HG03575 (cell line): ENCODE measurements around the gene EIF5AL1.
"Not testable (repeated sequence)": the region's sequence is repeated elsewhere in the genome, so short reads cannot be mapped to it uniquely, and the experiment has no call there.

Experiments used
- ATAC-seq: cut with Tn5 transposase; IDR thresholded peaks from one replicate; pipeline ENCODE4 v1.9.1; 2021; ENCODE audit not compliant: unreplicated experiment, insufficient number of reproducible peaks, low FRiP score; ENCODE audit errors: extremely low read depth

EIF5AL1 gene

DNA sequence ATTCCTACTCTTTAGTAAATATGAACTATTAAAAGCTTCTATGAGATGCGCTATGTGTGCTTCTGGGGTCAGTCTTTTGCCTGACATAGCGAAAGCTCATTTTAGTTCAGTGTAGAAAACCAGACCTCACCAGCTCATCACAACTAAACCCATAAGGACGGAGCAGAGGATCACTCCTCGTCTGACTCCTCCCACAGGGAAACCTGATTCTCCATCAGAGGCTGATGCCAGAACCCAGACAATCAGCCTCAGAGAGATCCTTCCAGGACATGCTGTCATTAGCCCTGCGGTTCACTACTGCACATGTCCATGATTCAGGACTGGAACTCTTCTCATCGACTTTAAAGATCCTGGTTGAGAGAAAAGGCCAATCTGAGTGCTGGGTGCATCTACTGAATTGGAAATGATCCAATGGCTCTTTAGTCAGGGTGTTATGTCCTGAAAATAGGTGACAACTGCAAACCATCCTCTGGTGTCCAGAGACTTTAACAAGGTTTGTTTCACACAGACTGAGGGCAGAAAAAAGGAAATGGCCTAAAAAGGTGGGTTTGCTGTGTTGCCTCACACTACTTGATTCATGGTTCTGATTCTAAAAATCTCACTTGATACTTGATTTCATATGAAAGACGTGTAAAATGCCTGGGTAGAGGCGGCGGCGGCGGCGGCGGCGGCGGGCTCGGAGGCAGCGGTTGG lies at the start of gene EIF5AL1:
EIF5AL1 (plus strand) TSS at position 643 of the 693 bp plus-strand sequence. CDS start 117 bp downstream, outside the sequence.
- ATAC-seq = not testable (repeated sequence)

DNA sequence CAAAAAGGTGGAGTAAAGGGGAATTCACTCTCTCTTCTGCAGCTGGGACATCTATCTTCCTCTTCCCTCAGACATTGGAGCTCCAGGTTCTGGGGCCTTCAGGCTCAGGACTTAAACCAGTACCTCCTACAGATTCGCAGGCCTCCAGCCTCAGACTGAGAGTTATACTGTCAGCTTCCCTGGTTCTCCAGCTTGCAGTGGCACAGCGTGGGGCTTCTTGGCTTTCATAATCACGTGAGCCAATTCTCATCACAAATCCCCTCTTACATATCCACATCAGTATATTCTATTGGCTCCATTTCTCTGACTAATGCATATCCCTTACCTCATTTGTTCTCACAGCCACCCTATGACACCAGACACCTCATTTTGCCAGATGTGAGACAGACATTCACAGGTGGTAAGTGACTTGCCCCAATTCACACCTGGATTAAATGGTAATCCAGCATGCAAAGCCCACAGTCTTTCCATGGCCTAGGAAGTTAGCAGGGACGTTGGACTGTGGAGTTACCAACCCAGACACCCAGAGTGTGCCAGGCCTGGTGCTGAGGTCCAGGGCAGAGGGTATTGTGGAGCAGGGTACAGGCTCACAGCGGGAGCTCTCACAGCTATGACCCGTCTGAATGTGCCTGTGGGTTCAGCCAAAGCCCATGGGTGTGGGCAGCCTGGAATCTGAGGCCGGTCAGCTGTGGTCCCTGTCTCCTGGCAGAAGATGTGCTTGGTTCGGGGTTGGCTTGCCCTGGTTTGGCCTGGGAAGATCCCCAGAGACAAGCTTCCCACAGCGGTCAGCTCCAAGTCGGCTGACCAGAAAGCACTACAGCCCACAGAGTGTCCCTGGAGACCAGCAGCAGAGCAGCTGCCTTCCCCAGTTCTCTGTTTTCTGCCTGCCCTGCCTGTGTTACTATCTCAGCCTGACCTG lies 48.5 kb upstream of the EIF5AL1 start:
- no peak for ATAC-seq

- no peak for ATAC-seq
These were observed 47.0 kb upstream of the EIF5AL1 start for GRCh38 chr10:79465341-79465740.

DNA sequence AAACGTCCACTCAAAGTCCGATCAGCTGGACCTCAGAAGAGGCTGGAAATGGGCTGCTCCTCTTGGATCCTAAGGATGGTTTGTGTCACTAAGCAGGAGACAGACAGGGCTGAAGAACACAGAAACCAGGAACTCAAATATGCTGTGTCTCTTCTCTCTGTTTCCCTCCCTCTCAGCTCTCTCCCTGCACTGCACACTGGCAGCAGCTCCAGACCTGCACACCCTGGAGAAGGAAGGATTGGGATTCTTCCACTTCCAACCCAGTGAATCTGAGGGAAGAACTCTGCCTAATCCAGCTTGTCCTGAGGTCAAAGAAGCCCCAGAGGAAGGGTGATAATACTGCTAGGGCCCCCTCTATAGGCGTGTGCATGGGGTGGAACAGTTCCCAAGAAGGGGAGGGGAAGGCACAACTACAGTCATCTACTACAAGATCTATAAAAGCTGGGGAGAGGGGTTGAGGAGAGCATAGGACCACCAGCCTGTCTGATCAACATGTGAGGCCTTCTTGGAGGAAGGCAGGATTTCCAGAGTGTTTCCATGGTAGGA lies 44.2 kb upstream of the EIF5AL1 start:
- no peak for ATAC-seq

- no peak for ATAC-seq
These were observed 43.3 kb upstream of the EIF5AL1 start for GRCh38 chr10:79468841-79469585.

DNA sequence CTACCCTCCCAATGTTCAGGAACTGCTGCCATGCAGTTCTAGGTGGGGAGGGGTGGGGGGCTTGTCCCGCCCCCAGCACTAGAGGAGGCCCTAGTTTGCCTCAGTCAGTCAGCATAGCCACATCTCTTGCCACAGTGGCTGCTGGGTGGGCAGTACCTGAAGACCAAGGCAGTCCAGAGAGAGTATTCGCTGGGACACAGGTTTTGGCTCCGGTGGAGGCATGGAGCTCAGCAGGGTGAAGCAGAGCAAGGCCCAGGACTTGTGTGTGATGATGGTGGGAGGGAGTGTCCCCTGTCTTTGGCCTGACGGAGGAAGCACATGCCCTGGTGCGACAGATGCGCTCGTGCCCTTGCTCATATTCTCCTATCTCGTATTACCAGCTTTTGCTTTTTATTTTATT lies 42.2 kb upstream of the EIF5AL1 start:
- no peak for ATAC-seq

GRCh38 chr10:79471776-79472175 lies 40.6 kb upstream of the EIF5AL1 start:
- ATAC-seq = no peak

DNA sequence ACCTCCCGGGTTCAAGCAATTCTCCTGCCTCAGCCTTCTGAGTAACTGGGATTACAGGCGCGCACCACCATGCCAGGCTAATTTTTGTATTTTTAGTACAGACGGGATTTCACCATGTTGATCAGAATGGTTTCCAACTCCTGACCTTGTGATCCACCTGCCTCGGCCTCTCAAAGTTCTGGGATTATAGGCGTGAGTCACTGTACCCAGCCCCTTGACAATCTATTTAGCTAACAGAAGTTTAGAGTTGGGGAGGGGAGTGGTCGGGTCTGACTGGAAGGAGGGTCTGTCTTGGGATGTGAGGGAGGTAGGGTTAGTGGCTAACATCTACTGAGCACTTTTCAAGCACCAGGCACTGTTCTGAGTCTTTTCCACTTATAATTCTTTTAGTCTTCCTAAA lies 39.9 kb upstream of the EIF5AL1 start:
- ATAC-seq = no peak

- no peak for ATAC-seq
These were observed 39.4 kb upstream of the EIF5AL1 start for GRCh38 chr10:79472951-79473350.

DNA sequence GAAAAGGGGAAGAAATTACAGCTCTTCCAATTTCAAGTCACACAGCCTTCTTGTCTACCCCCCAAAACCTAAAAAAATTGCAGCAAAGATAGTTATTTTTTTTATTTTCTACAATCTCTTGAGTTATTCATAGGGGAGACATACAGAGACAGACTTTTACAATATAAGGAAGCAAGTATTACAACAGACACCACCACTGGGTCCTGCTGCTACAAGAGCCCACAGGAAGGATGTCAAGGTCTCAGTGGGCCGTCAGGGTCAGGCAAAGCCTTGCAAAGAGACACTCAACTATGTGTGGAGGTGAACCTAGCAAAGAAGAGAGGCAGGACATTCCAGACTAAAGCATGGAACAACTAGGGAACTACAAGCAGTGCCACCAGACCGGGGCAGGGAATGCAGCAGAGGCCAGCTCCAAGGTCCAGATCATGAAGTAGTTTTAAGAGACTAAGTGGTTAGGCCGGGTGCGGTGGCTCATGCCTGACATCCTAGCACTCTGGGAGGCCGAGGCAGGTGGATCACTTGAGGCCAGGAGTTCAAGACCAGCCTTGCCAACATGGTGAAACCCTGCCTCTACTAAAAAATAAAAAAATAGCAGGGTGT lies 38.7 kb upstream of the EIF5AL1 start:
- no peak for ATAC-seq

DNA sequence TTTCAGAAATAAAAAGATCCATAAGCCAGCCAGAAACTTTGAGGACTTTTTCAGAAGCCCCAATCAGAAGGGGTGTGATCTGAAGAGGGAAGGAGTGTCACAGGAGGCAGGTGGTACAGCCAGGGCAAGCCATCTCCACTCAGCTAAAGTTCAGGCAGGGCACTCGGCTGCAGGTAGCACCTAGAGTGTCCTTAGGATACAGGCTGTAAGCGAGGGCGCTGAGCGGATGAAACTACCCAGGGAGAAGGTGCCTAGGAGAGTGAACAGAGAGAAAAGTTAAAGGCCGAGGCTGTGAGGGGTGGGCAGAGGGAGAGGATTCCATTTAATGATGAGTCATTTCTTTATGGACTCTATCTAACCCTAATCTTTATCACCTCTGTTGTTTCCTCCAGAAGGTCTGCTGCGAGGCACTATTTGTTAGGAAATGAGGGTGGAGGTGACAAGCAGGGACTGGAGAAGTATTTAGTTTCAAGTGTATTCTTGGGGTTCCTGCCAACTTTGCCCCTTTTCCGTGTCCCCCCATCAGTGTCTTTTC lies 37.1 kb upstream of the EIF5AL1 start:
- no peak for ATAC-seq

DNA sequence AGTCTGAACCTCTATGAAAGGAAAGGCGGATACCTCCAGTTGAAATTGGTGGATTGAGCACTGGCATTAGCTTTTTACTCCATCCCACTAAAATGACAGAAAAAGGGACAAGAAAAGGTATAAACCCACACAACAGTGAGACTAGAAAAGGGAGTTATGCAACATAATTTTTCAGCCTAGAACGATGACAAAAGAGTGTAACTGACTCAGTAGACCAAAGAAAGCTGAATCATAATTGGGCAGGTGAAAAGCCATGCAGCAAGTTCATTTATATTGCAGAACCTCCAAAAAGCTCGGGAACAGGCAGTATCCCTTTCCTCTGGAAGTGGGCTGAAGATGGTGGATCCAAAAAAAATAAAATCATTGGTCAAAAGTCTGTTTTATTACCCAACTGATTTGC lies 36.5 kb upstream of the EIF5AL1 start:
- no peak for ATAC-seq

GRCh38 chr10:79476645-79477044 lies 35.7 kb upstream of the EIF5AL1 start:
- no peak for ATAC-seq

GRCh38 chr10:79477456-79477855 lies 34.9 kb upstream of the EIF5AL1 start:
- ATAC-seq = no peak

DNA sequence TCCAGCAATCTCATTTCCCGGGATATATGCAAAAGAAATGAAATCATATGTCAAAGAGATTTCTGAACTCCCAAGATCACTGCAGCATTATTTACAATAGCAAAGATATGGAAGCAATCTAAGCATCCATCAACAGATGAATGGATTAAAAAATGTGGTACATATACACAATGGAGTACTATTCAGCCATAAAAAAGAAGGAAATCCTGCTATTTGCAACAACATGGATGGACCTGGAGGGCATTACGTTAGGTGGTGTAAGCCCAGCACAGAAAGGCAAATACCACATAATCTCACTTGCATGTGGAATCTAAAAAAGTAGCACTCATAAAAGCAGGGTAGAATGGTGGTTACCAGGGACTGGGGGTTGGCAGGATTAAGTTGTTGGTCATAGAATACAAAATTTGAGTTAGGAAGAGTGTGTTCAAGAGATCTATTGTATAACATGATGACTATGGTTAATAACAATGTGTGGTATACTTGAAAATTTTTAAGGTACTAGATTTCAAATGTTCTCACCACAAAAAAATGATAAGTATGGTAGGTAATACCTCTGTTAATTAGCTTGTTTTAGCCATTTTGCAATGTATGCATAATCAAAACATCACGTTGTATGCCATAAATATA lies 32.9 kb upstream of the EIF5AL1 start:
- no peak for ATAC-seq

- ATAC-seq = no peak
These were observed 30.0 kb upstream of the EIF5AL1 start for GRCh38 chr10:79482304-79482703.

DNA sequence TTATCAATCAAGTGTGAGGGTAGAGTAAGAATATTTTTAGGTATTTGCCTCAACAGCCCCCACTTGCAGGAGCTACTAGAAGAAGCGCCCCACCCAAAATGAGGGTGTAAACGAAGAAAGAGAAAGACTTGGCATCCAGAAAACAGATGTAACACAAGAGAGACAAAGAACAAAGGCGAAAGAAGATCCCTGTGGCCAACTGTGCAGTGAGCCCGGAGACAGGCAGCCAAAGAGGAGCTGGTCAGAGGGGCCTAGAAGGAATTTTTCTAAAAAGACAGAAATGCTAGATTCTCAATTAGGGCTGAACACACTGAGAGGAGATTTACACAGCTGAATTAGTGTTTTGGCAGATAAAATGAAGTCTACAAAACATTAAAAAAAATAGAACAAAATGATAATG lies 29.6 kb upstream of the EIF5AL1 start:
- no peak for ATAC-seq

DNA sequence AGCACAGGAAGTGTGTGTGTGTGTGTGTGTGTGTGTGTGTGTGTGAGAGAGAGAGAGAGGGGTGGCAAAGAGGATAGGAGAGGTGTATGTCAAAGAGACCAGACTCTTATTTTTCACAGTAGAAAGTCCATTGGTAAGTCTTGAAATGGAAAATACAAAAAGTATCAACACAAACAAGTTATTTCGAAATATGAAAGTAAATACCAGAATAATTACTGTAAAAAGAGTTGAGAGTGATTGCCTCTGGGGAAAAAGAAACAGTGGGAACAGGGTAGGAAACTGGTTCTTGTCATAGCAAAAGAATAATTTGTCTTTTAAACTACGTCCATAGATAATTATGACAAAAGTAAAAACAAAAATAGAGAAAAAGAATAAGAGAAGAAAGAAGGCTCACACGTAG lies 29.0 kb upstream of the EIF5AL1 start:
- ATAC-seq = no peak
